Hematopoietic multipotent progenitor cell (in vitro differentiated cells): ENCODE measurements around the gene AP2A1. TPM values are rescaled to one million over a fixed set of nuclear protein-coding genes. Genes with fewer than 3 reads are reported as not detected.
"Not testable (repeated sequence)": the region's sequence is repeated elsewhere in the genome, so short reads cannot be mapped to it uniquely, and the experiment has no call there.

Experiments
- DNase-seq, 3 donors: peaks; one replicate each; pipeline ENCODE4 v3.0.0-alpha.2; 2011 to 2015; ENCODE audit warnings: low read depth in 2 of 3, low spot score in 2 of 3
- total RNA-seq: library from RNA; depleted of rRNA; stranded (reverse); fragments of >200 nt; gene quantifications from one replicate; pipeline ENCODE4 v1.2.3, GENCODE V29; 2012

The AP2A1 gene
- total RNA-seq, 1 donor, result 67.9 TPM

DNA sequence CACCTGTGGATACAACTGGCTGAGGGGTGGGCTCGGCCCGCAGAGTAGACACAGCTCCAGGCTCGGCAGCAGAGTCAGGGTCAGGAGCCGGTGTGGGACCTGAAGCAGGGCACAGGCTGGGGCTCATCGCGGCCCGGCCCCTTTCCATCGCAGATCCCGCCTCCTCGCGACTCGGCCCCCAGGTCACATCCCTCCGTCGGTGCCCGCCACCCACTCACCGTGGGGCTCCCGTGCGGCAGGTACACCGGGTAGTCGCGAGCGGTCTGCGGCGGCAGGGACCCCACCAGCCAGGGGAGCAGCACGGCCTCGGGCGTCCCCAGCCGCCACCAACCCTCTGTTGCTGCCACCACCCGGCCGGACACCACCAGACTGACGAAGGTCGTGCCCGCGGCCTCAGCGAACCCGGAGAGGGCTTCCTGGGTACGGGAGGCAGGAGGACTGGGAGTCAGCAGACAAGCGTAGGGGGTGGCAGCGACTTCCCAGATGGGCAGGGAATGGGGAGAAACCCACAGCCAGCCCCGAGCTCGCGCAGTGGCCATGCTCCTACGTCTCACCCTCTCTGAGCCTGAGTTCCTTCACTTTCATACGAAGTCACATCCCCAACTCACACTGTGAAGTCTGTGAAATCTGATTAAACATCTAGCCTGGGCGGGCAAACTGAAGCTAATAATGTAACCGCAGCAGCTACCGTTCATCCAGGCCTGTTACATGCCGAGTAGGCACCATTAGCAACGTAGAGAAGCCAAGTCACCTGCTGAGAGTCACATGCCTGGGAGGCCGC is 42.5 kb downstream of the AP2A1 start:
- DNase-seq, result peak in 1 of 3 donors; percentile 40

DNA sequence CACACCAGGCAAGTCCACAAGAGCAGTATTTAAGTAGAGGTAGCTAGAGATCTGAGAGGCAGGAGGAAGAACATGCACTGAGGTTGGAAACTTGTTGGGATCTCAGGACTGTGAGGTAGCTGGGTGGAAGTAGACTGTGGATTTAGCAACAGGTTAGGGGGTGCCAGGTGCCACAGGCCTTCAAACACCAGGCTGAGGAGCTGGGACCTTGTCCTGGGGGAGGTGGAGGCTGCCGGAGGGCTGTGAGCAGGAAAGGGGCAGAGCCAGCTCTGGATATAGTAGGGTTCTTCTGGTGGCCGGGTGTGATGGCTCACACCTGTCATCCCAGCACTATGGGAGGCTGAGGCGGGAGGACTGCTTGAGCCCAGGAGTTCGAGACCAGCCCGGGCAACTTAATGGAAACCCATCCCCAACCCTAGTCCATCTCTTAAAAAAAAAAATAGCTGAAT is 43.2 kb downstream of the AP2A1 start:
- no peak for DNase-seq

GRCh38 chr19:49811328-49811727 is 44.5 kb downstream of the AP2A1 start:
- no peak for DNase-seq

DNA sequence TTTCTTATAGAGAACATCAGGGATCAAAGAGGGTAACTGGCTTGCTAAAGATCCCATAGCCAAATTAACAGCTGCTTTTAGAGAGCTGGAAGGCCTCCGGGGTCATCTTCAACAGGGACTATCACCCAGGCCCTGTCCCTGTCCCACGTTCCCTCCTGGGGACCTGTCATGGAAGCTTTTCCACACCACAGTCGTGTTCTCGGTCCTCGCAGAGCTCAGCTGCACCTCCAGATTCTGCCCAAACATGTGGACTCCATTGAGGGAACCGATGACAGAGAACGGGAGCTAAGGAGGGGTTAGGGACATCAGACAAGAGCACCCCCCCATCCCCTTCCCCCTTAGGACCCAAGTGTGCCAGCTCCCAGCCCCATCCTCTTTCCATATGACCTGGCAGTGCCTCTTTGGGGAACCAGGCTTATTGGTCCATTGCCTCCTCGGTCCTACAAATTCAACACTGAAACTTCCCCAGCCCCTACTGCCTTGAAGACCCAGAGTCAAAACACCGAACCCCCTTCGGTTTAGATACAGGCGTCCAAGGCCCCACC is 45.7 kb downstream of the AP2A1 start:
- DNase-seq, result no peak

DNA sequence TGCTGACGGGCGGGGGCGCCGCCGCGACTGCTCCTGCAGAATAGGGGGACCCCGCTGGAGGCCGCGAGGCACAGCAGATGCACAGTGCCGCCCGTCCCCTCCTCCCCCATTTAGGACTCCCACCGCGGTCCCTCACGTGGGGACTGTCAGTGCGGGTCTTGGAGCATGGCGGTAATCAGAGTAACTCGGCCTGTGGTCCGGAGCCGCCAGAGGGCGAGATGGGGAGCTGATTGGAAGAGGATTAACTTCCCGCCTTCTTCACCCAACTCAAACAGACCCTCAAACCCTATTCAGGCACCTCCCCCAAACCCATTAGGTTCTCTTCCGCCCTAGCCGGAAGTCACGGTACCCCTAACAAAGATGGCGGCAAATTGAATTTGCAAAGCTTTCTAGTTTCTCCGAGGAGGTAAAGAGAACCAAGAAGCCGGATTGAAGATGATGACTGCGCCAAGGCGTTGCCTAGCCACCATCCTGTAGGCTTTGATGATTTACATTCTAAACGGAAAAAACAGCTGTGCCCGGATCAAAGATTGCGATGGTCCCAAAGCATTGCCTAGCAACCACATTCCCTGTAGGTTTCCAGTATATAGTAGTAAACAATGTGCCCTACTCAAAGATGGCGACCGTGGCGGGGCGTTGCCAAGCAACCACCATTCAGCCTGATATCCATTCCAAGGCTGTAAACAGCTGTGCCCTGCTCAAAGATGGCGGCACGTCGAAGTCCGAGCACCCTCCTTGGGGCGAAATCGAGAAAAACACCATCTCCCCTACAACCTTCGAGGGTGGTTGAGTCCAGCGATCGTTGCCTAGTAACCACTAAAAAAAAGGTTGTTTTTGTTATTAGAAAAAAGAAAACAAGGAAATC is 46.4 kb downstream of the AP2A1 start, which contains the start of gene FUZ:
TSS of gene FUZ (minus strand) at position 296 of the 865 bp plus-strand sequence. CDS start at position 110, 186 bp downstream.
- DNase-seq, result peak; percentile 84 to 99 (median 98)

- no peak for DNase-seq
These were observed 47.2 kb downstream of the AP2A1 start for GRCh38 chr19:49814010-49814409.

DNA sequence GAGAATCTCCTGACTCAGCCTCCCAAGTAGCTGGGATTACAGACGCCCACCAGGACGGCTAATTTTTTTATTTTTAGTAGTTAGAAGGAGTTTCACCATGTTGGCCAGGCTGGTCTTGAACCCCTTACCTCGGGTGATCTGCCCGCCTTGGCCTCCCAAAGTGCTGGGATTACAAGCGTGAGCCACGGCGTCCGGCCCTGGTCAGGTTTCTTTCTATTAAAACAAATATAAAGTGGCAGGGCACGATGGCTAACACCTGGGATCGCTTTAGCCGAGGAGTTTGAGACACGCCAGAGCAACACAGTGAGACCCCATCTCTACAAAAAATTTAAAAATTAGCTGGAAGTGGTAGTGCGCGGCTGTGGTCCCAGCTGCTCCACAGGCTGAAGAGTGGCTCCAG is 49.8 kb downstream of the AP2A1 start:
- no peak for DNase-seq

- peak; percentile 88 to 96 (median 91) for DNase-seq
These were observed 51.3 kb downstream of the AP2A1 start, which contains the start of gene MED25 for GRCh38 chr19:49817964-49818648. Gene MED25, plus strand, starts transcription at chr19:49818289. Its CDS starts 53 bp downstream, at chr19:49818342.

DNA sequence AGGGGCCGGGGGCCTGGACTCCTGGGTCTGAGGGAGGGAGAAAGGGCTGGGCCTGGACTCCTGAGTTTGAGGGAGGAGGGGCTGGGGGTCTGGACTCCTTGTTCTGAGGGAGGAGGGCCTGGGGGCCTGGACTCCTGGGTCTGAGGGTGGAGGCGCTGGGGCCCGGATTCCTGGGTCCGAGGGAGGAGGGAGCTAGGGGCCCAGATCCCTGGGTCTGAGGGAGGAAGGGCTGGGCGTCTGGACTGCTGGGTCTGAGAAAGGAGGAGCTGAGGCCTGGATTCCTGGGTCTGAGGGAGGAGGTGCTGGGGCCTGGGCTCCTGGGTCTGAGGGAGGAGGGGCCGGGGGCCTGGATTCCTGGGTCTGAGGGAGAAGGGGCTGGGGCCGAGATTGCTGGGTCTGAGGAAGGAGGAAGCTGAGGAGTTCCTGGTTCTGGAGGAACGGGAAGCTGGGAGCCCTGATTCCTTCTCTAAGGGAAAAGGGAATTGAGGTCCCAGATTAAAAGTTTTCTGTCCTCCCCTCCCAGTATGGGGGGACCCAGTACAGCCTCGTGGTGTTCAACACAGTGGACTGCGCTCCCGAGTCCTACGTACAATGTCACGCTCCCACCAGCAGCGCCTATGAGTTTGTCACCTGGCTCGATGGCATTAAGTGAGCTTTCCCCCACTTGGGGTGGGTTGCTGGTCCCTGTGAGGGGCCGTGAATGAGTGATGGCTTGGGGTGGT is 52.0 kb downstream of the AP2A1 start:
- no peak for DNase-seq

- not testable (repeated sequence) for DNase-seq
These were observed 52.8 kb downstream of the AP2A1 start for GRCh38 chr19:49819452-49820115.

- no peak for DNase-seq
These were observed 53.3 kb downstream of the AP2A1 start for GRCh38 chr19:49820125-49820524.

- no peak for DNase-seq
These were observed 56.7 kb downstream of the AP2A1 start for GRCh38 chr19:49823472-49823871.

- DNase-seq, result no peak
These were observed 57.9 kb downstream of the AP2A1 start for GRCh38 chr19:49824662-49825061.

GRCh38 chr19:49827034-49827433 is 60.2 kb downstream of the AP2A1 start:
- DNase-seq, result no peak

- DNase-seq, result no peak
These were observed 62.4 kb downstream of the AP2A1 start for GRCh38 chr19:49829200-49829599.

DNA sequence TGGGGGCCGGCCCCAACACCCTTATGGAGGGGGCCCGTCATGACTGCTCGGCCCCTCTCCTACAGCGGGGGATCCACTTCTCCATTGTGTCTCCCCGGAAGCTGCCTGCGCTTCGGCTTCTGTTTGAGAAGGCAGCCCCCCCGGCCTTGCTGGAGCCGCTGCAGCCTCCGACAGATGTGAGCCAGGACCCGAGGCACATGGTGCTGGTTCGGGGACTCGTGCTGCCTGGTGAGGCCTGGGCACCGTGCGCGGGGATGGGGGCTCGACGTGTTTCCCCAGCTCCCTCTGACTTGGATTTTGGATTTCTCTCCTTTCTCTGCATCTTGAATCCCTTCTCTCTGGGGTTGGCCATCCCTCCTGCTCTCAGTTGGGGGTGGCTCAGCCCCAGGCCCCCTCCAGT is 62.9 kb downstream of the AP2A1 start:
- DNase-seq, result no peak

DNA sequence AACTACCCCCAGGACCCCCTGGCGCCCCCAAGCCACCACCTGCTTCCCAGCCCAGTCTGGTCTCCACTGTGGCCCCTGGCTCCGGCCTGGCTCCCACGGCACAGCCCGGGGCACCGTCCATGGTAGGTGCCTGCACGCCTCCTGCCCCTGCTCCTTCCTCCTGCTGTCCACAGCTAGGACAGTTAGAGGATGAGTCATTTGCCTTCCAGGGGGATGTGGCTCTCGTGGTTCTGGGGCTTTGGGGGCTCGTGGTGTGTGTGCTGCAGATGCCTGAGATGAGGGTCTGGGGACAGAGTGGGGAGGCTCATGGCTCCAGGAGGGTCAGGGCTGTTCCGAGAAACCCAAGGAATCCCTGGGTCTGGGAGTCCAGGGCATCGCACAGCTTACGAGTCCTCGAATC is 64.0 kb downstream of the AP2A1 start:
- no peak for DNase-seq

- no peak for DNase-seq
These were observed 64.8 kb downstream of the AP2A1 start for GRCh38 chr19:49831592-49831991.

DNA sequence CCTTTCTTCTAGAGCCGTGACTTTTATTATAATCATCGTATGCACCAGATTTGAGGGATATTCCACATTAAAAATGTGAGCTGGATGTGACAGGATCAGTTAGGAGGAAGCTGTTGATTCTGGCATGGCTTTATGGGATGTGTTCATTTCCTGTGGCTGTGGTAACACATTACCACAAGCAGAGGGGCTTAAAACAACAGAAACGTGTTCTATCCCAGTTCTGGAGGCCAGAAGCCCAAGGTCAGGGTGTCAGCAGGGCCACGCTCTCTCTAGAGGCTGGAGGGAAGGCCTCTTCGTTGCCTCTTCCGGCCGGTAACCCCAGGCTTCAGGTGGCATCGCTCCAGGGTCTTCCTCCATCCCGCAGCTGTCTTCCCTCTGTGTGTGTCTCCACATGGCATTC is 65.8 kb downstream of the AP2A1 start:
- no peak for DNase-seq
